Hepatocyte (in vitro differentiated cells): ENCODE results near the gene DNASE2. TPM values are rescaled to one million over a fixed set of nuclear protein-coding genes. Genes with fewer than 3 reads are reported as not detected.
A peak's percentile ranks its signal among the peaks of the same experiment; 100 is the strongest.

Experiments used
- DNase-seq: peaks from one replicate; pipeline ENCODE4 v3.0.0-alpha.2; 2016; ENCODE audit warnings: low spot score
- H2AFZ ChIP-seq: fragments of 200-600 bp; sonication (generic); 2 replicates; pipeline ENCODE4 v1.6.0; 2016; ENCODE audit warnings: antibody characterized with exemption, mild to moderate bottlenecking
- H3K27ac ChIP-seq: fragments of 200-600 bp; sonication (generic); 2 replicates; pipeline ENCODE4 v1.5.1; 2016; ENCODE audit warnings: mild to moderate bottlenecking
- H3K27me3 ChIP-seq: fragments of 200-600 bp; sonication (generic); 2 replicates; pipeline ENCODE4 v1.6.1; 2016
- H3K36me3 ChIP-seq: fragments of 200-600 bp; sonication (generic); replicated peaks from 2 replicates; pipeline ENCODE4 v1.5.1; 2016; ENCODE audit warnings: low read depth; ENCODE audit not compliant: insufficient read depth
- H3K4me1 ChIP-seq: fragments of 200-600 bp; sonication (generic); 2 replicates; pipeline ENCODE4 v1.5.1; 2016; ENCODE audit warnings: mild to moderate bottlenecking, moderate library complexity; ENCODE audit not compliant: insufficient read depth
- H3K4me2 ChIP-seq: fragments of 200-600 bp; sonication (generic); 2 replicates; pipeline ENCODE4 v1.6.0; 2016
- H3K4me3 ChIP-seq: fragments of 200-600 bp; sonication (generic); 2 replicates; pipeline ENCODE4 v1.5.1; 2016; ENCODE audit warnings: mild to moderate bottlenecking
- H3K79me2 ChIP-seq: fragments of 200-600 bp; sonication (generic); 2 replicates; pipeline ENCODE4 v1.6.0; 2017; ENCODE audit warnings: mild to moderate bottlenecking
- H3K9me2 ChIP-seq: fragments of 200-600 bp; sonication (generic); replicated peaks from 2 replicates; pipeline ENCODE4 v1.6.0; 2017; ENCODE audit warnings: mild to moderate bottlenecking; ENCODE audit not compliant: insufficient read depth
- H3K9me3 ChIP-seq: fragments of 200-600 bp; sonication (generic); 2 replicates; pipeline ENCODE4 v1.5.1; 2016; ENCODE audit warnings: low read depth, mild to moderate bottlenecking
- H4K20me1 ChIP-seq: fragments of 200-600 bp; sonication (generic); 2 replicates; pipeline ENCODE4 v1.6.0; 2016; ENCODE audit warnings: mild to moderate bottlenecking; ENCODE audit not compliant: insufficient read depth, poor library complexity, severe bottlenecking
- EZH2 ChIP-seq: fragments of 200-600 bp; sonication (generic); IDR thresholded peaks from 2 replicates; pipeline ENCODE4 v1.6.1; 2016; ENCODE audit warnings: antibody characterized with exemption, mild to moderate bottlenecking, borderline replicate concordance
- EZH2phosphoT487 ChIP-seq: fragments of 200-600 bp; sonication (generic); IDR thresholded peaks from one replicate; pipeline ENCODE4 v1.6.1; 2018; ENCODE audit warnings: antibody characterized with exemption, mild to moderate bottlenecking, low read depth, moderate library complexity; ENCODE audit not compliant: unreplicated experiment, severe bottlenecking
- WGBS: methylation state at CpG from one replicate; pipeline ENCODE4 v1.1.6; 2016; ENCODE audit warnings: low lambda C conversion rate; ENCODE audit errors: missing lambda C conversion rate; 5-methylcytosine and 5-hydroxymethylcytosine counted together
- polyA plus RNA-seq: library from polyadenylated mRNA; unstranded; fragments of >200 nt; fragmentation: Nextera tagmentation; extraction: Ambion mirVana; gene quantifications from 2 replicates; pipeline ENCODE4 v1.2.1, GENCODE V29; 2016
- total RNA-seq: library from RNA; depleted of rRNA; stranded (reverse); fragments of >200 nt; gene quantifications from 2 replicates; pipeline ENCODE4 v1.2.3, GENCODE V29; 2014
- TF ChIP-seq, protein P1 (sequence below): fragments of 200-600 bp; sonication (generic); IDR thresholded peaks from 2 replicates; pipeline ENCODE4 v1.5.1; 2016; ENCODE audit warnings: antibody characterized with exemption, mild to moderate bottlenecking; ENCODE audit not compliant: poor library complexity

Gene DNASE2
- total and polyA plus RNA-seq, 2 experiments from 2014 or later, result 25.7 to 41.3 TPM

DNA sequence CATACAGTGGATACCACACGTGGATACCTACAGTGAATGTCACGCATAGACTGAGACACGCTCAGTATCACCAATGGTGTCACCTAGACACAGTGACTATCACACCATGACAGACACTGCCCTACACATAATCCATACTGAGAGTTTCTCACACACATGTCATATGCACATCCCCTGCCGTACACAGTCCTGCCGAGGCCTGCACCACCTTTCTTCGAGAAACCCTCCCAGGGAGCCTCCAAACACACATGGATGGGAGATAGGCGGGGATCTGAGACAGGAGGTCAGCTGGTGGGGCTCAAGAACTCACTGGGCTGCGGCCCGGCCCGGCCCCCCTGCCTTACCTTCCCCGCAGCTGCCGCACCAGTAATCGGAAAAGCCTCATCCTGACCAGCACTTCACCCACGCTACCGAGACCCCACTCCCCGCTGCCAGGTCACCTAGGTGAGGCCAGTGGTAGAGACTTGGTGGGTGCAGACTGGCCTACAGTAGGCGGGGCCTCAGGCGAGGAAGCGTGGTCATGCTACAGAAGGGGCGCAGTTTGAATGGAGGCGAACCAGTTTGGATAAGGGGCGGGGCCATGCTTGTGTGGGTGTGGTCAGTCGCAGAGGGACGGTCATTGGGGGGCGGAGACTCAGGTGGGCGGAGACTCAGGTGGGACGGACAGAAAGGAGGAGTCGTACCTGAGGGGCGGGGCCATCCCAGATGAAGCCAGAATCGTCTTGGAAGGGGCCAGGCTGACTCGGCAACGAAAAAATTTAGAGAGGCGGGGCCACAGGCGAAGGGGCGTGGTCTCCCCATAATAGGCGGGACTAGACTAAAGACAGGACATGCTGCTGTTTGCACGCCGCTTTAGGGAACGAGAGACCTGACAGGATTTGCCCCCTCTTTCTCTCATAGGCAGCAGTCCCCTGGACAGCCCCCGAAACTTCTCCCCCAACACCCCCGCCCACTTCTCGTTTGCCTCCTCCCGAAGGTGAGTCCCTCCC is 40.9 kb downstream of the DNASE2 start:
- H3K79me2 ChIP-seq, result no peaks in the 10 kb centered on the region
- H3K9me3 ChIP-seq, result no peaks in the 10 kb centered on the region
- no peak overlapping the region for H3K27ac ChIP-seq
- H3K4me3 ChIP-seq, result no peak overlapping the region
- peak overlapping the region; percentile 77 for H3K4me2 ChIP-seq
- no peak overlapping the region for H2AFZ ChIP-seq
- no peaks in the 10 kb centered on the region for H3K9me2 ChIP-seq
- peaks cover 64% of the 10 kb centered on the region for H3K27me3 ChIP-seq
- H3K4me1 ChIP-seq, result no peaks in the 10 kb centered on the region
- H4K20me1 ChIP-seq, result no peaks in the 10 kb centered on the region
- peak; percentile 79 for DNase-seq
- TF ChIP-seq EZH2 (no peak), EZH2phosphoT487 (no peak)
- TF ChIP-seq, protein P1, sequence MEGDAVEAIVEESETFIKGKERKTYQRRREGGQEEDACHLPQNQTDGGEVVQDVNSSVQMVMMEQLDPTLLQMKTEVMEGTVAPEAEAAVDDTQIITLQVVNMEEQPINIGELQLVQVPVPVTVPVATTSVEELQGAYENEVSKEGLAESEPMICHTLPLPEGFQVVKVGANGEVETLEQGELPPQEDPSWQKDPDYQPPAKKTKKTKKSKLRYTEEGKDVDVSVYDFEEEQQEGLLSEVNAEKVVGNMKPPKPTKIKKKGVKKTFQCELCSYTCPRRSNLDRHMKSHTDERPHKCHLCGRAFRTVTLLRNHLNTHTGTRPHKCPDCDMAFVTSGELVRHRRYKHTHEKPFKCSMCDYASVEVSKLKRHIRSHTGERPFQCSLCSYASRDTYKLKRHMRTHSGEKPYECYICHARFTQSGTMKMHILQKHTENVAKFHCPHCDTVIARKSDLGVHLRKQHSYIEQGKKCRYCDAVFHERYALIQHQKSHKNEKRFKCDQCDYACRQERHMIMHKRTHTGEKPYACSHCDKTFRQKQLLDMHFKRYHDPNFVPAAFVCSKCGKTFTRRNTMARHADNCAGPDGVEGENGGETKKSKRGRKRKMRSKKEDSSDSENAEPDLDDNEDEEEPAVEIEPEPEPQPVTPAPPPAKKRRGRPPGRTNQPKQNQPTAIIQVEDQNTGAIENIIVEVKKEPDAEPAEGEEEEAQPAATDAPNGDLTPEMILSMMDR, result no peak
- H3K36me3 ChIP-seq, result no peaks in the 10 kb centered on the region
- WGBS, result 37% methylated on average over 36 of the region's 43 CpGs

DNA sequence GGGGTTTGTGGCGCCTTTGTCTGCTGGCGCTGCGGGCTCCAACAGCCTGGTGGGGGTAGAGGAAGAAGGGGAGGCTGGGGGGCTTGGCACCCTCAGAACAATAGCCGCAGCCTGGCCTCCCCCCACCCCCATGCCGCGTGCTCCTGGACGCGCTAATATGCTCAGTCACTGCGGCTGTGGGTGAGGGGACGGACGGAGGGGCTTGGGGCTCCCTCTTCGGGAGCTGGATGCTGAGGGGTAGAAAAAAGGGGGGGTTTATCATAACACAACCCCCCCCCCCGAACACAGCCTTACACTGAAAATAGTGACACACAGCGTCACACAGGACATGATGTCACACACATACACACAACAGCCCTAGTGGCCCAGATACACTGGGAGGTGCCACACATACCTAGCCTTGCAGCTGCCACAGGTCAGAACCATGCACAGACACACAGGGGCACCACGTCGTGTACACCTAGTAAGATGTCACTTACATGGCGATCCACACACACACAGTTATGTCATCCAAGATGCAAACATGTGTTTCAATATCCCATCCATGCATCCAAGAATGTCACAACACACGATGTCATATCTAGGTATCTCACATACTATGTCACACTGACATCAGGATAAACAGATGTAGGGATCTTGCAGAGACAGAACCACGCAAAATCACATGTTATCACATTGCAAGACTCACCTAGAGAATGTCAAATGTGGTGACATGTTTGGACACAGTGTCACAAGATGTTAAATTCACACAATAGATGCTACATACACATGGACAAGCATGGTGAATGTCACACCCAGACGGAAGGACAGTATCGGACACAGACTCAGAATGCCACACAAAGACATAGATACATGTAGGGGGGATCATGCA is 42.1 kb downstream of the DNASE2 start:
- Histone ChIP-seq H3K4me2 (peak overlapping the region; percentile 91), H3K79me2 (no peaks in the 10 kb centered on the region), H3K27ac (no peak overlapping the region), H4K20me1 (no peaks in the 10 kb centered on the region), H3K36me3 (no peaks in the 10 kb centered on the region), H3K9me2 (no peaks in the 10 kb centered on the region), H3K4me3 (no peak overlapping the region), H3K4me1 (no peaks in the 10 kb centered on the region), H3K27me3 (peaks cover 77% of the 10 kb centered on the region), H2AFZ (peak overlapping the region; percentile 26), H3K9me3 (no peaks in the 10 kb centered on the region)
- DNase-seq, result no peak
- 68% methylated on average over 8 of the region's 21 CpGs for WGBS
- TF ChIP-seq EZH2phosphoT487 (no peak), EZH2 (no peak)
- TF ChIP-seq, protein P1, result no peak

- Histone ChIP-seq H3K9me3 (no peaks in the 10 kb centered on the region), H3K79me2 (no peaks in the 10 kb centered on the region), H2AFZ (peak within 1 kb of the TSS; percentile 26), H3K27me3 (peaks cover 83% of the 10 kb centered on the region), H3K36me3 (no peaks in the 10 kb centered on the region), H3K9me2 (no peaks in the 10 kb centered on the region), H4K20me1 (no peaks in the 10 kb centered on the region), H3K4me2 (peak within 1 kb of the TSS; percentile 91), H3K4me1 (no peaks in the 10 kb centered on the region), H3K4me3 (peak within 1 kb of the TSS; percentile 45), H3K27ac (no peak within 1 kb of the TSS)
- TF ChIP-seq, protein P1, result peak; percentile 39
- peak; percentile 83 for TF ChIP-seq EZH2
- TF ChIP-seq EZH2phosphoT487, result no peak
- peak; percentile 83 for DNase-seq
- 1% methylated on average over 16 of the region's 69 CpGs for WGBS
Observed at GRCh38 chr19:12838182-12838885, 42.9 kb downstream of the DNASE2 start, which contains the start of gene MAST1. TSS of gene MAST1 (plus strand) at chr19:12838515. CDS start at chr19:12838573, 58 bp downstream.
